Endothelial cell of umbilical vein (primary cell): Measurements from ENCODE around the gene EHBP1L1. TPM values are rescaled to one million over a fixed set of nuclear protein-coding genes. Genes with fewer than 3 reads are reported as not detected.

Source experiments
- BruUV-seq: library from RNA; stranded (reverse); fragments of 400-500 nt; replicated peaks from 2 replicates; lab custom pipeline; 2021; lab: Mats Ljungman, UMichigan
- CTCF ChIA-PET: fragments of 300-600, 350-600 bp; sonication (Branson Sonifier 250); formaldehyde crosslinking; loops from one replicate; lab custom pipeline; 2021; ENCODE audit warnings: antibody characterized with exemption, inconsistent platforms; lab: Charles Lee
- POLR2A ChIA-PET: fragments of 300-600, 350-600 bp; sonication (Branson Sonifier 250); formaldehyde crosslinking; loops from one replicate; lab custom pipeline; 2021; ENCODE audit warnings: antibody characterized with exemption, inconsistent platforms; lab: Charles Lee
- DNase-seq: peaks from one replicate; pipeline ENCODE4 v3.0.0-alpha.2; 2011; ENCODE audit warnings: low read depth, low spot score
- FAIRE-seq: peaks from 2 replicates; lab custom pipeline; 2011; peaks lifted over from hg19 to GRCh38; lab: Jason Lieb, UNC
- H2AFZ ChIP-seq: 2 replicates; pipeline ENCODE4 v1.6.0; 2012; ENCODE audit warnings: low read depth, low read length, control low read depth, inconsistent platforms
- H3K27ac ChIP-seq: 2 replicates; pipeline ENCODE4 v1.5.1; 2011; ENCODE audit warnings: low read depth, mild to moderate bottlenecking, control low read depth, low read length, moderate library complexity; ENCODE audit not compliant: insufficient read depth
- H3K27me3 ChIP-seq, 2 experiments: 2 replicates each; pipeline versions ENCODE4 v1.6.0 to v1.6.1; 2011; ENCODE audit warnings: low read length in 2 of 2, mixed read lengths in 1 of 2; ENCODE audit not compliant: control insufficient read depth in 2 of 2, insufficient read depth in 2 of 2
- H3K36me3 ChIP-seq, 2 experiments: 2 replicates in 1 of 2; 3 replicates in 1 of 2; pipeline ENCODE4 v1.5.1; 2011; ENCODE audit warnings: low read length in 2 of 2, mild to moderate bottlenecking in 1 of 2, moderate library complexity in 1 of 2; ENCODE audit not compliant: control insufficient read depth in 2 of 2, insufficient read depth in 2 of 2; ENCODE audit errors: extremely low read depth in 1 of 2
- H3K4me1 ChIP-seq: 3 replicates; pipeline ENCODE4 v1.5.1; 2011; ENCODE audit warnings: mild to moderate bottlenecking, low read length; ENCODE audit not compliant: control insufficient read depth, insufficient read depth; ENCODE audit errors: extremely low read depth
- H3K4me2 ChIP-seq: 2 replicates; pipeline ENCODE4 v1.6.1; 2011; ENCODE audit warnings: low read length, control low read depth, mixed read lengths; ENCODE audit not compliant: insufficient read depth
- H3K4me3 ChIP-seq, 3 experiments: fragments of 200-600 bp in 1 of 3; sonication (generic), shearing (Covaris generic) in 1 of 3; replicated peaks in 1 of 3; 2 replicates each; pipeline ENCODE4 v1.5.1; 2011 to 2016; ENCODE audit warnings: control low read depth in 3 of 3, low read length in 3 of 3, mild to moderate bottlenecking in 2 of 3, inconsistent platforms in 1 of 3, low read depth in 1 of 3, moderate library complexity in 1 of 3; ENCODE audit not compliant: insufficient read depth in 1 of 3
- H3K79me2 ChIP-seq: 2 replicates; pipeline ENCODE4 v1.6.0; 2012; ENCODE audit warnings: low read length, inconsistent platforms; ENCODE audit not compliant: control insufficient read depth, insufficient read depth
- H3K9ac ChIP-seq: replicated peaks from 2 replicates; pipeline ENCODE3; 2011; ENCODE audit warnings: low read length, control low read depth; ENCODE audit not compliant: insufficient read depth; ENCODE audit errors: extremely low read depth
- H3K9me1 ChIP-seq: replicated peaks from 3 replicates; pipeline ENCODE4 v1.6.0; 2011; ENCODE audit warnings: mild to moderate bottlenecking, low read length; ENCODE audit not compliant: control insufficient read depth, insufficient read depth; ENCODE audit errors: extremely low read depth
- H3K9me3 ChIP-seq: replicated peaks from 2 replicates; pipeline ENCODE4 v1.5.1; 2012; ENCODE audit warnings: low read length, inconsistent platforms; ENCODE audit not compliant: control insufficient read depth, insufficient read depth
- H4K20me1 ChIP-seq: replicated peaks from 2 replicates; pipeline ENCODE3; 2011; ENCODE audit warnings: mild to moderate bottlenecking, low read length; ENCODE audit not compliant: control insufficient read depth, insufficient read depth; ENCODE audit errors: extremely low read depth
- EZH2 ChIP-seq: IDR thresholded peaks from 2 replicates; pipeline ENCODE4 v1.6.1; 2012; ENCODE audit warnings: borderline replicate concordance, low read depth, mild to moderate bottlenecking, moderate library complexity, low read length, inconsistent platforms; ENCODE audit not compliant: severe bottlenecking
- FOS ChIP-seq: IDR thresholded peaks from 2 replicates; pipeline ENCODE4 v1.6.1; 2011; ENCODE audit warnings: mild to moderate bottlenecking, low read length, moderate library complexity, borderline replicate concordance; ENCODE audit not compliant: insufficient read depth
- GATA2 ChIP-seq: IDR thresholded peaks from 2 replicates; pipeline ENCODE4 v1.7.0; 2011; ENCODE audit warnings: low read depth, mild to moderate bottlenecking, moderate library complexity, mixed read lengths, low read length; ENCODE audit not compliant: insufficient read length, insufficient read depth
- JUN ChIP-seq: IDR thresholded peaks from 2 replicates; pipeline ENCODE4 v1.6.1; 2011; ENCODE audit warnings: borderline replicate concordance, low read depth; ENCODE audit not compliant: insufficient read length, insufficient read depth
- MAX ChIP-seq: IDR thresholded peaks from 2 replicates; pipeline ENCODE4 v1.6.1; 2011; ENCODE audit not compliant: insufficient read depth, insufficient read length
- MYC ChIP-seq: IDR thresholded peaks from one replicate; pipeline ENCODE4 v1.6.1; 2011; ENCODE audit warnings: mild to moderate bottlenecking, low read depth, low read length
- POLR2A ChIP-seq: IDR thresholded peaks from 2 replicates; pipeline ENCODE4 v1.6.1; 2012; ENCODE audit warnings: low read depth, mild to moderate bottlenecking, control low read depth, low read length
- POLR2AphosphoS5 ChIP-seq: IDR thresholded peaks from 2 replicates; pipeline ENCODE4 v1.6.1; 2012; ENCODE audit warnings: low read depth, mild to moderate bottlenecking, control low read depth, low read length, moderate library complexity; ENCODE audit not compliant: insufficient read depth
- dilution Hi-C: fragments of 300-500 bp; cut with MboI; formaldehyde crosslinking; loops from one replicate; pipeline ENCODE4 v1.15.0; 2019; ENCODE audit warnings: low sequenced_read_pairs; ENCODE audit not compliant: extremely low pct_ligation_motif_present
- intact Hi-C: fragments of 100-400 bp; cut with micrococcal nuclease; formaldehyde crosslinking; loops from one replicate; pipeline ENCODE4 v1.10.0; 2022
- polyA plus RNA-seq, 4 experiments: library from polyadenylated mRNA; depleted of rRNA in 3 of 4; stranded (reverse) in 3 of 4; unstranded in 1 of 4; fragments of >200 nt; gene quantifications; 2 replicates each; pipeline versions ENCODE4 v1.2.1 to v1.2.3, GENCODE V29; 2011 to 2012; ENCODE audit warnings: missing spikeins in 1 of 4
- total RNA-seq: library from RNA; stranded (reverse); gene quantifications from 2 replicates; pipeline ENCODE4 v1.2.3, GENCODE V29; 2021
- TF ChIP-seq, protein P1 (sequence below), 2 donors: IDR thresholded peaks; 1 replicate in 1 of 2; 2 replicates in 1 of 2; pipeline ENCODE4 v1.5.1; 2011; ENCODE audit warnings: low read length in 2 of 2, mild to moderate bottlenecking in 2 of 2, moderate library complexity in 2 of 2, control low read depth in 1 of 2, inconsistent platforms in 1 of 2, low read depth in 1 of 2; ENCODE audit not compliant: insufficient read depth in 1 of 2; ENCODE audit errors: extremely low read depth in 1 of 2

Gene EHBP1L1
- total and polyA plus RNA-seq, 2 donors (not counting 3 experiments of a cell fraction or from before 2014, with no cell fraction given), result 12.7 to 19.7 TPM

DNA sequence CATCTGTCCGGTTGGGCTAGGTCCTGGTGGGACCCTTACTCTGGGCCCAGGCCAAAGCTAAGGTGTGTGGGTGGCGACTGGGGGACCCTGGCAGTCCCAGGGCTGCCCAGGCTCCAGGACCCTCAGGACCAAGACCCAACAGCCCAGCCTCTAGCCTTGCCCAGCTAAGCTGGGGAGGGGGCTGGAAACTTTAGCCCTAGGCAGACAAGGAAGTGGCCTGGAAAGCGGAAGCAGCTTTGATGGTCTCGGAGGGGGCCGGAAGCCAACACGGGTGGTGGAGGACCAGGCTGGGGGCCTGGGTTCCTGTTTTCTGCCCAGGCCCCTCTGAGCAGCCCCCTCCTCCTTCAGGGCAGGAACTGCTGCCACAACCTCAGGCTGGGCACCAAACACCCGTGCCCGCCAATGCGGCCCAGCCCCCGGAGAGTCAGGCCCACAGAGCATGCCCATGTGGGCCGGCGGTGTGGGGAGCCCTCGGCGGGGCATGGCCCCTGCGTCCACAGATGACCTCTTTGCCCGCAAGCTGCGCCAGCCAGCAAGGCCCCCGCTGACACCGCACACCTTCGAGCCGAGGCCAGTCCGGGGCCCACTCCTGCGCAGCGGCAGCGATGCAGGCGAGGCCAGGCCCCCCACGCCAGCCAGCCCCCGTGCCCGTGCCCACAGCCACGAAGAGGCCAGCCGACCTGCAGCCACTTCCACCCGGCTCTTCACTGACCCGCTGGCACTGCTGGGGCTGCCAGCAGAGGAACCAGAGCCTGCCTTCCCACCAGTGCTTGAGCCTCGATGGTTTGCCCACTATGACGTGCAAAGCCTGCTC, 64.8 kb downstream of the EHBP1L1 start:
- Histone ChIP-seq H3K27me3 (no peaks in the 10 kb centered on the region), H3K4me1 (peaks cover 48% of the 10 kb centered on the region), H3K27ac (peak overlapping the region; percentile 48), H3K36me3 (peaks cover 6 to 24% of the 10 kb centered on the region in 2 experiments), H3K9me1 (no peaks in the 10 kb centered on the region), H3K9ac (no peak overlapping the region), H3K9me3 (no peaks in the 10 kb centered on the region), H4K20me1 (no peaks in the 10 kb centered on the region), H2AFZ (no peak overlapping the region), H3K4me3 (no peak overlapping the region), H3K79me2 (peaks cover 16% of the 10 kb centered on the region), H3K4me2 (peak overlapping the region; percentile 44)
- dilution Hi-C loops (no loop called here), intact Hi-C loops (no loop called here)
- ChIA-PET CTCF (interaction anchor here (1.5 kb wide), 1 partner anchor 48 kb away, joined by 3 read pairs; no protein-coding TSS in a partner anchor), POLR2A (no interaction called here)
- FAIRE-seq, result no peak
- DNase-seq, result no peak
- no TSS peak for BruUV-seq
- TF ChIP-seq EZH2 (no peak), MAX (no peak), POLR2AphosphoS5 (no peak), MYC (no peak), POLR2A (no peak), FOS (no peak), GATA2 (no peak), JUN (no peak)
- TF ChIP-seq, protein P1, sequence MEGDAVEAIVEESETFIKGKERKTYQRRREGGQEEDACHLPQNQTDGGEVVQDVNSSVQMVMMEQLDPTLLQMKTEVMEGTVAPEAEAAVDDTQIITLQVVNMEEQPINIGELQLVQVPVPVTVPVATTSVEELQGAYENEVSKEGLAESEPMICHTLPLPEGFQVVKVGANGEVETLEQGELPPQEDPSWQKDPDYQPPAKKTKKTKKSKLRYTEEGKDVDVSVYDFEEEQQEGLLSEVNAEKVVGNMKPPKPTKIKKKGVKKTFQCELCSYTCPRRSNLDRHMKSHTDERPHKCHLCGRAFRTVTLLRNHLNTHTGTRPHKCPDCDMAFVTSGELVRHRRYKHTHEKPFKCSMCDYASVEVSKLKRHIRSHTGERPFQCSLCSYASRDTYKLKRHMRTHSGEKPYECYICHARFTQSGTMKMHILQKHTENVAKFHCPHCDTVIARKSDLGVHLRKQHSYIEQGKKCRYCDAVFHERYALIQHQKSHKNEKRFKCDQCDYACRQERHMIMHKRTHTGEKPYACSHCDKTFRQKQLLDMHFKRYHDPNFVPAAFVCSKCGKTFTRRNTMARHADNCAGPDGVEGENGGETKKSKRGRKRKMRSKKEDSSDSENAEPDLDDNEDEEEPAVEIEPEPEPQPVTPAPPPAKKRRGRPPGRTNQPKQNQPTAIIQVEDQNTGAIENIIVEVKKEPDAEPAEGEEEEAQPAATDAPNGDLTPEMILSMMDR (IDR thresholded peaks at IDR 0.05; ENCODE audit: extremely low read depth in 1 of 2, insufficient read depth in 1 of 2, low read depth in 1 of 2, low read length in 2 of 2), result no peak
